ENCODE measurements around the gene SMTNL1. TPM values are rescaled to one million over a fixed set of nuclear protein-coding genes. Genes with fewer than 3 reads are reported as not detected.
"Not testable (repeated sequence)": the region's sequence is repeated elsewhere in the genome, so short reads cannot be mapped to it uniquely, and the experiment has no call there.

SMTNL1 gene
- total RNA-seq, 1 donor from 2014 or later = not detected

- DNase-seq = no peak
These were observed 28.8 kb upstream of the SMTNL1 start for GRCh38 chr11:57508341-57509170.

- DNase-seq = no peak
These were observed 25.5 kb upstream of the SMTNL1 start for GRCh38 chr11:57511741-57512430.

GRCh38 chr11:57512646-57513451 is 24.5 kb upstream of the SMTNL1 start:
- DNase-seq = no peak

GRCh38 chr11:57513452-57513795 is 24.0 kb upstream of the SMTNL1 start:
- DNase-seq = no peak

- DNase-seq = no peak
These were observed 23.4 kb upstream of the SMTNL1 start for GRCh38 chr11:57513911-57514537.

GRCh38 chr11:57514538-57515331 is 22.7 kb upstream of the SMTNL1 start:
- DNase-seq = peak; percentile 17

- no peak for DNase-seq
These were observed 21.9 kb upstream of the SMTNL1 start, which contains the start of gene SLC43A1 for GRCh38 chr11:57515332-57516060. SLC43A1 (minus strand) TSS chr11:57515702; CDS start chr11:57514111, 1,591 bp downstream.

- DNase-seq = no peak
These were observed 21.3 kb upstream of the SMTNL1 start for GRCh38 chr11:57516061-57516443.

- no peak for DNase-seq
These were observed 16.3 kb upstream of the SMTNL1 start for GRCh38 chr11:57521116-57521515.

- no peak for DNase-seq
These were observed 14.0 kb upstream of the SMTNL1 start for GRCh38 chr11:57523419-57523818.

GRCh38 chr11:57527056-57527631 is 10.3 kb upstream of the SMTNL1 start:
- peak; percentile 10 for DNase-seq

- no peak for DNase-seq
These were observed 8.4 kb upstream of the SMTNL1 start for GRCh38 chr11:57529012-57529411.

GRCh38 chr11:57530215-57530595 is 7.2 kb upstream of the SMTNL1 start:
- DNase-seq = no peak

GRCh38 chr11:57530596-57531507 is 6.5 kb upstream of the SMTNL1 start, which contains the start of gene TIMM10:
TIMM10 (minus strand) TSS chr11:57530754; CDS start chr11:57530189, 565 bp downstream.
- DNase-seq = peak; percentile 96

GRCh38 chr11:57534449-57534848 is 2.9 kb upstream of the SMTNL1 start:
- DNase-seq = not testable (repeated sequence)

GRCh38 chr11:57539342-57539741 is 1.9 kb downstream of the SMTNL1 start:
- DNase-seq = no peak

- DNase-seq = no peak
These were observed 3.8 kb downstream of the SMTNL1 start for GRCh38 chr11:57541169-57541568.

- DNase-seq = no peak
These were observed 5.2 kb downstream of the SMTNL1 start for GRCh38 chr11:57542582-57542981.

- no peak for DNase-seq
These were observed 6.2 kb downstream of the SMTNL1 start for GRCh38 chr11:57543593-57543992.
